NCI-H446 (cell line): ENCODE data around the gene NRG3.
A peak's percentile ranks its signal among the peaks of the same experiment; 100 is the strongest.

Source experiments
- DNase-seq, 2 experiments: peaks; one replicate each; lab custom pipeline; 2025; lab: John Stamatoyannopoulos, UW

Gene NRG3

DNA sequence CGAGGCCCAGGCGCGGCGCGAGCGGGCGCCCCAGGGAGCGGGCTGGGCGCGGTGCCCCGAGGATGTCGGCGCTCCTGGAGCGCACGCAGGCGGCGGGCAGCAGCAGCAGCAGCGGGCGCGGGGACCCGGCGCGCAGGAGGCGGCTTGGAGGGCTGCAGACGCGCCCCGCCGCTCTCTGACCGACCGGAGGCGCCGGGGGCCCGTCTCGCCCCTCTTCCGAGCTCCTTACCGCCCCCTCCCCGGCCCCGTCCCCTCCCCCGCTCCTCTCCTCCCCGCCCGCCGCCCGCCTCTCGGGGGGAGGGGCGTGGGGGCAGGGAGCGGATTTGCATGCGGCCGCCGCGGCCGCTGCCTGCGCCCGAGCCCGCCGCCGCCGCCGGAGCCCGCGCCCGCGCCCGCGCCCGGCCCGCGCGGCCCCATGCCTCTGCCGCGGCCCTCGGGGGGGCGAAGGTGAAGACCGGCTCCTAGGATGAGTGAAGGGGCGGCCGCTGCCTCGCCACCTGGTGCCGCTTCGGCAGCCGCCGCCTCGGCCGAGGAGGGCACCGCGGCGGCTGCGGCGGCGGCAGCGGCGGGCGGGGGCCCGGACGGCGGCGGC is at the start of gene NRG3:
Gene NRG3 (plus strand): TSS at position 320 of the 592 bp plus-strand sequence.
- DNase-seq = peak in 1 of 2 experiments; percentile 50

- DNase-seq = no peak
Observed at GRCh38 chr10:81828251-81828650, 46.7 kb upstream of the NRG3 start.

- DNase-seq = no peak
Observed at GRCh38 chr10:81831060-81831459, 43.9 kb upstream of the NRG3 start.

DNA sequence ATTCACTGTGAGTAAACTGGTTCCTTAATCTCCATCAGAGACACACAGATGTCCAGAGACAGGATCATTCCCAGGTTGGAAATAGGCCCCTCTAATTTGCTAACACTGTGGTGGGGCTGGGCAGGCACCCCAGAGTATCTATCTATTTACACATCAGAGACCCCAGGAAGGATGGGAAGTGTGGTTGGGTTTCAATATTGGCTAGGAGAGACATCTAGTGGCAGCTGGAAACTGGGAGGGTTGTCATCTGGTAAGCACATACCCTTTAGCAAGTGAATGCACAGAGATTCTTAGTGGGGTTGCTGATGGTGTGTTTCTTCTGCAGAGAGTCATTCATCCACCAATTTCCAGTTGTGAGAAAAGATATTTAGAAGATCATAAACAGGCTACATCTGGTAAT is 36.0 kb upstream of the NRG3 start:
- peak in 1 of 2 experiments; percentile 20 for DNase-seq

- peak in 1 of 2 experiments; percentile 24 for DNase-seq
Observed at GRCh38 chr10:81843042-81843441, 32.0 kb upstream of the NRG3 start.

GRCh38 chr10:81847675-81848074 is 27.3 kb upstream of the NRG3 start:
- no peak for DNase-seq

- DNase-seq = peak in 1 of 2 experiments; percentile 41
Observed at GRCh38 chr10:81848514-81848913, 26.5 kb upstream of the NRG3 start.

- no peak for DNase-seq
Observed at GRCh38 chr10:81848931-81849330, 26.1 kb upstream of the NRG3 start.

GRCh38 chr10:81862596-81862995 is 12.4 kb upstream of the NRG3 start:
- no peak for DNase-seq

GRCh38 chr10:81863771-81864170 is 11.2 kb upstream of the NRG3 start:
- DNase-seq = no peak

GRCh38 chr10:81865581-81865980 is 9.4 kb upstream of the NRG3 start:
- DNase-seq = no peak

DNA sequence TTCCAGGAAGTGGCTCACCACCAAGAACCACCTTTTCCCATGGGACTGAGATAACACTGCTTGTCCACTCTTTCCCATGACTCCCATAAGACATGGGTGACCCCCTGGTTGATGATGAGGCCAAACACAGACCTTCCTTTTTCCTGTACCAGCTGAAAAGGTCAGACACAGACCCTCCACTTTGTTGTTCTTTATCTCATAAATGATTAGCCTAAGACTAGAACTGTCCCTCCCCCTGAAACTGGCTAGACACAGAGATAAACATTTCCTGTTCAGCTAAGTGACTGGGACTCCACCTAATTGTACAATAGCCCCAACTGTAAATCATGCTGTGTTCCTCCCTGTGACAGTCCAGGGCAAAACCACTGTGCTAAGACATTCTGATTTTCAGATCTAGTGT is 8.2 kb upstream of the NRG3 start:
- no peak for DNase-seq

- no peak for DNase-seq
Observed at GRCh38 chr10:81870472-81870871, 4.5 kb upstream of the NRG3 start.

DNA sequence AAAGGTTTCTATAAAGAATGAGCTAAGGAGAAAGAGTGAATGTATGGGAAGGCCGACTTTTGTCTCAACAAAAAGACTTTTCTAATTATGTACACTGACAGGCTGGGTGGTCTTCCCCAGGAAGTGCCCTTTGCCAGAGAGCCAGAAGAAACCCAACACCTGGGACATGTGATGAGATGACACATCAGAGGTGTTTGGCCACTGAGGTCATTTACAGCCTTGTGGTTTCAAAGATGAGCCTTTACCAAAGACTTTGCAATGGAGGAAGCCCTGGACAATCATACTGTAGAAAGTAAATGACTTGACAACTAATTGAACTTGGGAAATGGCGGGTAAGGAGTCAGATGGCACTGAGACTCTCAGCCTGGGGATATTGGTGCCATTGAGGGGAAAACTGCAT is 3.4 kb upstream of the NRG3 start:
- no peak for DNase-seq

DNA sequence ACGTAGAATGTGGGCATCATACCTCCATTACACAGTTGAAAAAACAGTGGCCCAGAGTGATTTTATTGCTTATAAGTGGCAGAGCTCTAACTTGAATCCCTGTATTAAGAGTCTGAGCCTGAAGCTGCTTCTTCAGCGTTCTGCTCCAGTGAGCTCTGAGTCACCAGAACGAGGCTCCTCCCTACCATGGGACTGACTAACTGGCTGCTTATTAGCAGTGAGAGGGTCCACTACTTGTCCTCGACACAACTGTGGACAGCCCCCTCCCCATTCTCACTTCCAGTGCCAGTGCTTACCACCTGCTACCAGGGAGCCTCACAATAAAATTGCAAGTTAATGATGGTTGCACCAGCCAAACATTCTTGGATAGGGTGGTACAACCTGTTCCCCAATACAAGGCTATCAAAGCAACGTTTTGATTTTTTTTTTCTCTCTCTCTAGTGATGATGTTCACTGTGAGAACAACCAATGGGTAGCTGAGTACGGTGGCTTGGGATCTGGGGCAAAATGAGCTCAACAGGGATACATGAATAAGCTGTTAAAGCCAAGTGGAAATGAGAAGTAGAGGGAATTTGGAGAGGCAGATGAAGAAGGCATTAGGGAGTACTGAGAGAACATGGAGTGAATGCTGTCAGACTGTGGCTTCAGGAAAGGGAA is 2.7 kb upstream of the NRG3 start:
- peak in 1 of 2 experiments; percentile 58 for DNase-seq

- no peak for DNase-seq
Observed at GRCh38 chr10:81873231-81873931, 1.6 kb upstream of the NRG3 start.

DNA sequence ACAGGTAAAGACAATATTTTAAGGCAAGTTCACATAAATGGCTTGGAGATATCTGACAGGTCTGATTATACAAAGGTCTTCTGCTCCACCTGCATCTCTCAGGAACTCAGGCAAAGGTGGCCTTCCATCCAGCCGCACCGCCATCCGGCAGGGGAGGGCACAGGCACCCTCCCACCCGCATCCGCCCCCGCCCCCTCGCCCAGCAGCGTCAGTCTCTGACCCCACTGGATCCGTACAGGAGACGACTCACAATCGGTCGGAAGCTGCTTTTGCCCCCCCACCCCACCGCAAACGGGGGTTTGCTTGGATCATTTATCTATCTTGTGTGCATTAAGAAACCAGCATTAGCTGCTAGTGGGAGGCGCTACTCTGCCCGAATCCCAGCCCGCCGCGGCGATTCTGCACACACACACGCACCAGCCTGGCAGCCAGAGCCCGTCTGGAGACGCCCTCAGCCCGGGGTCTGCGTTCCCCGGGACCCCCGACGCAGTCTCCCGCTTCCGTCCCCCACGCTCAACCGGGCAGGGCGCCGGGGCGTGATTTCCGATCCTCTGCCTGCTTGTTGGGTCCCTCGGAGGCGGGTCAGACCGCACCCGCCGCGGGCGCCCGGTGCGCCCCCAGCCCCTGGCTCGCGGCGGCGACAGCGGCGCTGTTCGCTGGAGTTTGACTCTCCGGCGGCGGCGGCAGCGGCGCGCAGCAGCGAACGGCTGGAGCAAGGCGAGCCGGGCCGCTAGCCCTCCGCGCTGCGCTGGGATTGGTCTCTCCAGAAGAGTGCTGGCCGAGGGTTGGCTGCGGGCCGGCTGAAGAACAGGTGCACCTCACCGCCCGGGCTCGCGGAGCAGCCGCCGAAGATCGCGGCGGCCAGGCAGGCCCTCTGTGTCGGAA is 820 bp upstream of the NRG3 start:
- peak in 1 of 2 experiments; percentile 60 for DNase-seq

DNA sequence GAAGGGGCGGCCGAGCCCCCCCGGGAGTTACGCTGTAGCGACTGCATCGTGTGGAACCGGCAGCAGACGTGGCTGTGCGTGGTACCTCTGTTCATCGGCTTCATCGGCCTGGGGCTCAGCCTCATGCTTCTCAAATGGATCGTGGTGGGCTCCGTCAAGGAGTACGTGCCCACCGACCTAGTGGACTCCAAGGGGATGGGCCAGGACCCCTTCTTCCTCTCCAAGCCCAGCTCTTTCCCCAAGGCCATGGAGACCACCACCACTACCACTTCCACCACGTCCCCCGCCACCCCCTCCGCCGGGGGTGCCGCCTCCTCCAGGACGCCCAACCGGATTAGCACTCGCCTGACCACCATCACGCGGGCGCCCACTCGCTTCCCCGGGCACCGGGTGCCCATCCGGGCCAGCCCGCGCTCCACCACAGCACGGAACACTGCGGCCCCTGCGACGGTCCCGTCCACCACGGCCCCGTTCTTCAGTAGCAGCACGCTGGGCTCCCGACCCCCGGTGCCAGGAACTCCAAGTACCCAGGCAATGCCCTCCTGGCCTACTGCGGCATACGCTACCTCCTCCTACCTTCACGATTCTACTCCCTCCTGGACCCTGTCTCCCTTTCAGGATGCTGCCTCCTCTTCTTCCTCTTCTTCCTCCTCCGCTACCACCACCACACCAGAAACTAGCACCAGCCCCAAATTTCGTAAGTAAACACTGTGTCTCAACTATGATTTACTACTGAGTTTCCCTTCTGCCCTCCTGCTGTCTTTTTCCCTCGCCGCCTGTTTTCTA is 666 bp downstream of the NRG3 start:
- DNase-seq = no peak

DNA sequence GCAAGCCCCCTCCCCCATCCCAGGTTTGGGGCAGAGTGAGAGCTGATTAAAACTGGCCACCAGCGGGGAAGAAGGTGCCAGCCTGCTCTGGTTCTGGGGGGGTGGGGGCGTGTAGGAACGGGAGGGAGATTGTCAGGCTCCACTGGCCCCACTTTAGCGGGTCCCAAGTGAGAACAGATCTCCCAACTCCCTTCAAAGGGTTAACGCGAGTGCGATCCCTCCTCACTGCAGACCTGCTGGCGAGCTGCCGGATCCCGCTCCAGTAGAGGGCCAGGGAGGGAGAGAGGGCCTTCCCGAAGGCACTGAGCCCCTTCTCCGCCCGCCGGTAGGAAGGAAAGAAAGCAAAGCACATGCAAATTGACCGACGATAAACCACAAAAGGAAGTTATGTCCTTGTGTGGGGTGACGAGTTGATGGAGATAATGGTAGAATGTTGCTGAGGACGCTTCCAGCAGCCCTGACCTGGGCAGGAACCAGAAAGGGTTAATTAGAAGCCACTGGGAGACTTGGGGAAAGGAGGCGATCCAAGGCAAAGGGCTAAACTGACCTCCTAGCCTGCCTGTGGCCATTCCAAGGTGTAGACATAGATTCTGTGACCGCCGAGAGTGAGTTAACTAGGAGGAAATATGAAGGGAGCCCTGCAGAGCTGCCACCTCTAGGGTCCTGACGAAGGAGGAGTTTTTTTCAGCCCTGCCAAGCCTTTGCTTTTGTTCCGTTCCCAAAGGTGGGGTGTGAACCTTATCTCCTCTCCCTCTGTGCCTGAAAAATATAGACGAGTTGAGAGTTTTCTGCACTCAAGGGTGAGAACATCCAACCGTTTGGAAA is 1.5 kb downstream of the NRG3 start:
- peak in 1 of 2 experiments; percentile 63 for DNase-seq

DNA sequence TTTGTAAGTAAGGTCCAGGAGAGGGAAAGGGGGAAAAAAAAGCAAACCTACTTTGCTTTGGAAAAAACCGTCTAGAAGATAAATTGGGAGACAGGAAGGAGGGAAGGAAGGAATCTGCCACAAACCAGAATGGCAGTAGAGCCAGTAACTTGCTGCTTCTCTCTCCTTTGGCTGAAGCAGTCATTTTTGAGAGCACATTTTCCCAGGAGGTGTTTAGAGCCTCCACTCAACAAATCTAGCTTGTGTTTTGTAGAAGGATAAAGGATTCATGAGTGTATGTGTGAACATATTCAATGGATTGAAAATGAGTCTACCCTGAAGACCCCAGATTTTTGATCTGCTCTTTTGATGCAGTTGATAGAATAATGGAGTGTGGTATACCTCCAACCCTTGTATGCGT is 2.6 kb downstream of the NRG3 start:
- DNase-seq = no peak

DNA sequence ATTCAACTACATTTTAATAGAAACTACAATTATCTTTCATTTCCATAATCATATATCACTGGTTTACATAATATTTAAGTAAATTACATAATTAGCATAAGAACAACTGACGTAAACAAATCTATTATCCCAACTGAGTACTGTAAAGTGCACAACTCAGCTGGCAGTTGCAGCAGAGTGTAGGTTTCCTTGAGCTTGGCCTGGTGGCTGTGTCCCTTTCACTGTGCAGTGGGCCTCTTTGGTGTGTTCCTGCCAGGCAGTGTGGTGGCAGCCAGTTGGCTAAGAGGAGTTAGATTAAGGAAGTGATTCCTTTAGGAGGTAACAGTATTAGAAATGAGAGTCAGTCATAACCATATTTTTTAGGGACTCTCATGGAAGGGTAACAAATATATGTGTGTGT is 7.0 kb downstream of the NRG3 start:
- DNase-seq = peak in 1 of 2 experiments; percentile 8
